ENCODE measurements around the gene RXFP1.

Gene RXFP1

DNA sequence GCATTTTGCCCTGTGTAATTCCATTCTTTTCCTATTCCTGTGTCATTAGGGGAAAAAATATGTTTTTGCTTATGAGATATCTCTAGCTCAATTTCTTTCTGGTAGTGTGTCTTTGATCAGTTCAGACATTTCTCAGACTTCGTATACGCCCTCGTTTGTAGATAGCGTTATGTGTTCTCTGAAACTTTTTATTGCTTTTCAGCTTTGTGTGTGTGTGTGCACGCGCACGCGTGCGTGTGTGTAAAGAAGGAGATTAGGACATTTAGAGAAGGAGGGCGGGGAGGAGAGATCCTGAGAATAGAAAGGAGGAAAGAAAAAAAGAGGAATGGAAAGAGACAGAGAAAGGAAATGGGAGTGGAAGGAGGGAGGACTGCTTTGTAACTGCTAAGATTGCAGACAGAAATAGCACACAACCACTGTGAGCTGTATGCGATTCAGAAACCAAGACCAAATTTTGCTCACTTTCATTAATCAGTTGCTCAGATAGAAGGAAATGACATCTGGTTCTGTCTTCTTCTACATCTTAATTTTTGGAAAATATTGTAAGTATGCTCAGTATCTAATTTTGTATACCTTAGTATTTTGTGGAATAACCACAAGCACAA is at the start of gene RXFP1:
Gene RXFP1 (plus strand): TSS at position 399 of the 605 bp plus-strand sequence. CDS start 95 bp downstream, at position 494.
- no peak for DNase-seq (ENCODE audit: low read depth)

DNA sequence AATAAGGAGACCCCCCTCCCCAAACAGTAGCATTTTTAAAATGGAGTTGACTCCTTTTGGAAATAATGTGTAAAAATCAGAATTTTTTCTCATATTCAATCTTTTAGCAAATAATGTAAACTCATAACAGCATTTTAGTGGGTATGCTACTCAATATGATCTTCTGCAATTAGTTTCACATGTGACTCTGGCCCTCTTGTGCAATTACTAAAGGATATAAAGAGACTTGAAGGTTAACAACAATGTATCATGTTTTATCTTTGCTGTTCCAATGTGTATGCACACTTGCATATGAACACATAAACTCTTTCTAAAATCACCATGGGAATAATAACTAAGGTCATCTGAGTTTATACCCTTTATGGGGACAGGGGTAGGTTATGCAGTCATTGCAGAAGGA is 39.9 kb upstream of the RXFP1 start:
- no peak for DNase-seq (ENCODE audit: low read depth)

- no peak for DNase-seq (ENCODE audit: low read depth)
Measured at GRCh38 chr4:158484173-158484885, 37.4 kb upstream of the RXFP1 start.

- DNase-seq (ENCODE audit: low read depth), result no peak
Measured at GRCh38 chr4:158490629-158491028, 31.1 kb upstream of the RXFP1 start.

GRCh38 chr4:158492391-158492790 is 29.3 kb upstream of the RXFP1 start:
- DNase-seq (ENCODE audit: low read depth), result no peak

- DNase-seq (ENCODE audit: low read depth), result no peak
Measured at GRCh38 chr4:158496030-158496741, 25.5 kb upstream of the RXFP1 start.

DNA sequence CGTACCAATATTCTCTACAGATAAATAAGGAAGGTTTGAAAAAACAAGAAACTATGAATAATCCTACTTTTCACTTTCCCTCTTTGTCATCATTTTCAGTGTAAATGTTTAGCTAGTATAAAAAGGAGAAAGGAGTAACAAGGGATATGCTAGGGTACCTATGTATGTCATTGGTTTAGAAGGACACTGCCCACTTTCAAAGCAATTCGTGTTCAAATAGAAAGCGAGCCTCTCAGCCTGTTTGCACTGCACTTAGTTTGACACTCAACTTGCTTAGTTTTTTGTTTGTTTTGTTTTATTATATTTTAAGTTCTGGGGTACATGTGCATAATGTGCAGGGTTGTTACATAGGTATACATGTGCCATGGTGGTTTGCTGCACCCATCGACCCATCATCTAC is 21.6 kb upstream of the RXFP1 start:
- DNase-seq (ENCODE audit: low read depth), result no peak

DNA sequence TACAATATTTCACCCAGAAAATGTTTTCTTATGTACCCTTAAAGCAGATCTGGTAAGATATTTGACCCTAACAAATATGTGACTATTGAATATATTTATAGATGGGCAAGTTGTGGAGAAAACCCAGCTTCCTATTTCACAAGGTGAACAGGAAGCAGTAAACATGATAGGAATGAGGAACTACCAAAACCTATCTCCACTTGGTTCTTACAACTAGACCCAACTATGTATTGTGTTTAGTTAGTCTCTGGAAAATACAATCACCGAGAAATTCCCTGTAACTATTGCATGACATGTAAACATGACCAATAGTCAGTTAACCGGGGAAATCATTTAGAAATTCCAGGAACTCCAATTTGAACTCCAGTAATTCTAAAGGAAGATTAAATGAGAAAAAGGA is 8.4 kb upstream of the RXFP1 start:
- DNase-seq (ENCODE audit: low read depth), result no peak

- DNase-seq (ENCODE audit: low read depth), result no peak
Measured at GRCh38 chr4:158519226-158519625, 2.5 kb upstream of the RXFP1 start.

- no peak for DNase-seq (ENCODE audit: low read depth)
Measured at GRCh38 chr4:158523990-158524535, 2.4 kb downstream of the RXFP1 start.

DNA sequence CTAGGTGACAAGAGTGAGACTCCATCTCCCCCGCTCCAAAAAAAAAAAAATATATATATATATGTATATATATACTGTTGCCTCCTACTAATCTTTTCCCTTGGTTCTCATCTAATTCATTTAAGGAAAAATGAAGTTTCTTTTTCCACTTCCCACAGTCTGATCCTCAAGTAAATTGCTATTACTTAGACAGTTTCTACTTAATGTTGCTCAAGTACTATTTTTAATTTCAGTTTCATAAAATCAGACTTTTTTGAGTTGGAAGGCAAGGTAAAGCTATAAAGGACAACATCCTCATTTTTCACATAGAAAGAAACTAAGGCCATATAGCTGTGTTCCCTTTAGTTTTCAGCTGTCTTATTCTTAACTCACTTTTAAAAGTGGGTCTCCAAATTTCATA is 5.8 kb downstream of the RXFP1 start:
- no peak for DNase-seq (ENCODE audit: low read depth)

DNA sequence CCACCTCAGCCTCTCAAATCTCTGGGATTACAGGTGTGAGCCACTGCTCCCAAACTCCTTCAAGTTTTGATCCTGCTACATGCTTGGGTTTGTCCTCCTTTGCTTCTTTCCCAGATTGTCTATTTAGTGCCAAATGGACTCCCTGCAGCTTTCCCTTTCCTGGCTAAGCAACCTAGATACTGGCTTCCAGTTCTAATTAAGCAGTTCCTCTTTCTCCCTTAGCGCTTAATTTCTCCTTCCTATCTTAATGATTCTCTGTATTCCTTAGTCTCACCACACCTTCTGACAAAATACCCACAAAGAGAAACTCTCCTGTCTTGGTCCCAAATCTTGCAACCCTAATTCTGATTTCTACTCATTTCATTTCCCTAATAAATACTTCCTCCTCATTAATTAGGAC is 7.8 kb downstream of the RXFP1 start:
- DNase-seq (ENCODE audit: low read depth), result no peak

DNA sequence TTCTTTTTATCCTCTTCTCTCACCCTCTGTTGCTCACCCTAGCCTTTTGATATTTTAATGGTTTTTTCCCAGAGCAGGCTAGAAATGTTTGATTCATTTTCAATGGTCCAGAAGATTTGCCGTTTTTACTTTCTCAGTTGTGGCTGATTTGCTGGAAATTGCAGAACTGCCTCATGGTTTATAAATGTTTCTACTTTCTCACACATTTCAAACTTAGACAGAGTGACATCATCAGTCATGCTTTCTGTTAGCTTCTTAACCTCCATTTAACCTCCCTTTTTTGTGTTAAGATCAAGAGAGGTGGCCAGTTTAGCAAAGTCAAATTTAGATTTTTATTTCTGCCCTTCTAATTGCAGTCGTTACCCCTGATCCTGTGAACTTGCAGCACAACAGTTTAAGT is 8.7 kb downstream of the RXFP1 start:
- no peak for DNase-seq (ENCODE audit: low read depth)

GRCh38 chr4:158530898-158531297 is 9.2 kb downstream of the RXFP1 start:
- no peak for DNase-seq (ENCODE audit: low read depth)

GRCh38 chr4:158532556-158533231 is 11.0 kb downstream of the RXFP1 start:
- DNase-seq (ENCODE audit: low read depth), result no peak

DNA sequence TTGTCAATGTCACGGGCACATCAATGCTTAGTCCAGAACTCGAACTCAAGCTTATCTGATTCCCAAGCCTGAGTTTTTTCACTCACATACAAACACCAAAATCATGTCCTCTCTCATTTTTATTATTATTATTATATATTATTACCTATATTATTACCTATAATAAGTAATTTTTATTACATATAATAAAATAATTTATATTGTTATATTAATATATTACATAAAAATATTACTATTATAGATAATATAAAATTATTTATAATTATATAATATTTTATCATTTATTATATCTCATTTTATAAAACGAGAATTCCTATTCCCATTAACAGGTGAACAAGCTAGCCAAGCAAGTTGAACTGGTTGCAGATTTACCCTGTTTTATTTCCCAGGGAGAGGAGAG is 13.0 kb downstream of the RXFP1 start:
- no peak for DNase-seq (ENCODE audit: low read depth)

GRCh38 chr4:158535130-158535614 is 13.5 kb downstream of the RXFP1 start:
- peak; percentile 50 for DNase-seq (ENCODE audit: low read depth)

DNA sequence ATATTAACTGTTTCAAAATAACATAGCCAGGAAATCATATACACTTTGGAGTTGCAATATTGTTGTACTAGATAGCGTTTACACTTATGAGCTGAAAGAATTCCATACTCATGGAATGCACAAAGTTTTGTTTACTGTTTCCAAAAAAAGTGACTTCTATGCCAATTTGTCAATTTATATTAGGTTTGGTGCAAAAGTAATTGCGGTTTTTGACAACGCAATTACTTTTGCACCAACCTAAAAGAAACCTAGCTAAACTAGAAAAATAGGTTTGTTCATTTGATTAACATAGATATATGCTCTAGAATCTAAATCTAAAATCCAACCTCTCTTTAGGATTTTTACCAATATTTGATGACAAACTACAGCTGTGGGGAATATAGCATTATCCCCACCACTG is 15.2 kb downstream of the RXFP1 start:
- no peak for DNase-seq (ENCODE audit: low read depth)

DNA sequence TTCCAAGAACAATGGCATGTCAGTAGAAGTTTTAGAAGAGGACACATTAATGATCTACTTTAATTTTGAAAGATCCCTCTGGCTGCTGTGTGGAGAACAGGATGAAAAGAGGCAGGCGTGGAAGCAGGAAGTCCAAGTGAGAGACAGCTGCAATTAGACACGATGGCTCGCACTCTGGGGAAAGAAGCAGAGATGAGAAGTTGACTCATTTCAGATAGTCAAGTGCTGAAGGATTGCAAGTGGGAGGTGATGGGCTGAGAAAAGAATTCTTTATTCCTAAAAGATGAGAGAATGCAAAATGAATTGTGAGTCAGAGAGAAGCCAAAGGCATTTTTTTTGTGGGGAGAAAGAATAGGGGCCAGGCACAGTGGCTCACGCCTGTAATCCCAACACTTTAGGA is 16.5 kb downstream of the RXFP1 start:
- DNase-seq (ENCODE audit: low read depth), result no peak

- no peak for DNase-seq (ENCODE audit: low read depth)
Measured at GRCh38 chr4:158538911-158539310, 17.2 kb downstream of the RXFP1 start.

DNA sequence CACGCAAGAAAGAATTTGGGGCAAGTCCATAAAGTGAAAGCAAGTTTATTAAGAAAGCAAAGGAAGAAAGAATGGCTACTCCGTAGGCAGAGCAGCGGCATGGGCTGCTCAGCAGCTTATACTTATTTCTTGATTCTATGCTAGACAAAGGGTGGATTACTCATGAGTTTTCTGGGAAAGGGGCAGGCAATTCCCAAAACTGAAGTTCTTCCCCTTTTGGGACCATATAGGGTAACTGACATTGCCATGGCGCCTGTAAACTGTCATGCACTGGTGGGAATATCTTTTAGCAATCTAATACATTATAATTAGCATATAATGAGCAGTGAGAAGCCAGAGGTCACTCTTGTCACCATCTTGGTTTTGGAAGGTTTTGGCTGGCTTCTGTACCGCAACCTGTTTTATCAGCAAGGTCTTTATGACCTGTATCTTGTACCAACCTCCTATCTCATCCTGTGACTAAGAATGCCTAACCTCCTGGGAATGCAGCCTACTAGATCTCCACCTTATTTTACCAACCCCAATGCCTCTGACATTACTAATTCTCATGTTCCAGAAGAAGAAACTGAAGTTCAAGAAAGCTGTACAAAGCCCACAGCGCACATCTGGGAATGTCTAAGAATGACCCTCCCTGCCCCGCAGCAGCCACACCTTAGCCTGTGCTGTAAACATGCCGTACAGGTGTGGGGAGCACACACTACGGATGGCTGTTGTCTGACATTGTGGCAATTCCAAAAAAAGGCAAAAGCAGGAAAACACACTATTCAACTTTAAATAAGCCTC is 18.6 kb downstream of the RXFP1 start:
- DNase-seq (ENCODE audit: low read depth), result no peak

GRCh38 chr4:158541506-158541905 is 19.8 kb downstream of the RXFP1 start:
- no peak for DNase-seq (ENCODE audit: low read depth)
